NCI-H2029 treated with DMSO at 0.1 percent for 48 hours (cell line): ENCODE data around the gene SCLT1.
"Not testable (repeated sequence)": the region's sequence is repeated elsewhere in the genome, so short reads cannot be mapped to it uniquely, and the experiment has no call there.

Experiments
- DNase-seq: peaks from one replicate; lab custom pipeline; 2025; lab: John Stamatoyannopoulos, UW

The SCLT1 gene

GRCh38 chr4:129093191-129093920 is at the start of gene SCLT1:
Gene SCLT1, minus strand, starts transcription at chr4:129093539. Its CDS starts 436 bp downstream, at chr4:129093103.
- peak; percentile 95 for DNase-seq

- no peak for DNase-seq
Observed at GRCh38 chr4:129140521-129140920, 47.2 kb upstream of the SCLT1 start.

GRCh38 chr4:129138810-129139496 is 45.6 kb upstream of the SCLT1 start:
- no peak for DNase-seq

GRCh38 chr4:129136433-129136832 is 43.1 kb upstream of the SCLT1 start:
- no peak for DNase-seq

- DNase-seq = no peak
Observed at GRCh38 chr4:129131343-129131742, 38.0 kb upstream of the SCLT1 start.

GRCh38 chr4:129129143-129129542 is 35.8 kb upstream of the SCLT1 start:
- no peak for DNase-seq

- not testable (repeated sequence) for DNase-seq
Observed at GRCh38 chr4:129126614-129127013, 33.3 kb upstream of the SCLT1 start.

GRCh38 chr4:129117705-129118104 is 24.4 kb upstream of the SCLT1 start:
- no peak for DNase-seq

GRCh38 chr4:129113919-129114318 is 20.6 kb upstream of the SCLT1 start:
- DNase-seq = no peak

GRCh38 chr4:129113434-129113833 is 20.1 kb upstream of the SCLT1 start:
- no peak for DNase-seq

- no peak for DNase-seq
Observed at GRCh38 chr4:129111919-129112318, 18.6 kb upstream of the SCLT1 start.

GRCh38 chr4:129110931-129111330 is 17.6 kb upstream of the SCLT1 start:
- DNase-seq = no peak

GRCh38 chr4:129109965-129110824 is 16.9 kb upstream of the SCLT1 start:
- no peak for DNase-seq

- DNase-seq = no peak
Observed at GRCh38 chr4:129098531-129099001, 5.2 kb upstream of the SCLT1 start.

GRCh38 chr4:129095811-129096454 is 2.6 kb upstream of the SCLT1 start, which contains the start of gene C4orf33:
Gene C4orf33, plus strand, starts transcription at chr4:129096152. Its CDS starts 6,459 bp downstream, at chr4:129102611.
- DNase-seq = peak; percentile 47

GRCh38 chr4:129094347-129094746 is 1.0 kb upstream of the SCLT1 start:
- no peak for DNase-seq

GRCh38 chr4:129092631-129093190 is 628 bp downstream of the SCLT1 start:
- DNase-seq = no peak

- DNase-seq = no peak
Observed at GRCh38 chr4:129087516-129087915, 5.8 kb downstream of the SCLT1 start.

- no peak for DNase-seq
Observed at GRCh38 chr4:129085472-129085871, 7.9 kb downstream of the SCLT1 start.

GRCh38 chr4:129082302-129082701 is 11.0 kb downstream of the SCLT1 start:
- DNase-seq = no peak

GRCh38 chr4:129080129-129080528 is 13.2 kb downstream of the SCLT1 start:
- no peak for DNase-seq
